Hepatocyte (in vitro differentiated cells): ENCODE results near the gene MAPK6. TPM values are rescaled to one million over a fixed set of nuclear protein-coding genes. Genes with fewer than 3 reads are reported as not detected.

Experiments used
- DNase-seq: peaks from one replicate; pipeline ENCODE4 v3.0.0-alpha.2; 2016; ENCODE audit warnings: low spot score
- H2AFZ ChIP-seq: fragments of 200-600 bp; sonication (generic); 2 replicates; pipeline ENCODE4 v1.6.0; 2016; ENCODE audit warnings: antibody characterized with exemption, mild to moderate bottlenecking
- H3K27ac ChIP-seq: fragments of 200-600 bp; sonication (generic); 2 replicates; pipeline ENCODE4 v1.5.1; 2016; ENCODE audit warnings: mild to moderate bottlenecking
- H3K27me3 ChIP-seq: fragments of 200-600 bp; sonication (generic); 2 replicates; pipeline ENCODE4 v1.6.1; 2016
- H3K36me3 ChIP-seq: fragments of 200-600 bp; sonication (generic); replicated peaks from 2 replicates; pipeline ENCODE4 v1.5.1; 2016; ENCODE audit warnings: low read depth; ENCODE audit not compliant: insufficient read depth
- H3K4me1 ChIP-seq: fragments of 200-600 bp; sonication (generic); 2 replicates; pipeline ENCODE4 v1.5.1; 2016; ENCODE audit warnings: mild to moderate bottlenecking, moderate library complexity; ENCODE audit not compliant: insufficient read depth
- H3K4me2 ChIP-seq: fragments of 200-600 bp; sonication (generic); 2 replicates; pipeline ENCODE4 v1.6.0; 2016
- H3K4me3 ChIP-seq: fragments of 200-600 bp; sonication (generic); 2 replicates; pipeline ENCODE4 v1.5.1; 2016; ENCODE audit warnings: mild to moderate bottlenecking
- H3K79me2 ChIP-seq: fragments of 200-600 bp; sonication (generic); 2 replicates; pipeline ENCODE4 v1.6.0; 2017; ENCODE audit warnings: mild to moderate bottlenecking
- H3K9me2 ChIP-seq: fragments of 200-600 bp; sonication (generic); replicated peaks from 2 replicates; pipeline ENCODE4 v1.6.0; 2017; ENCODE audit warnings: mild to moderate bottlenecking; ENCODE audit not compliant: insufficient read depth
- H3K9me3 ChIP-seq: fragments of 200-600 bp; sonication (generic); 2 replicates; pipeline ENCODE4 v1.5.1; 2016; ENCODE audit warnings: low read depth, mild to moderate bottlenecking
- H4K20me1 ChIP-seq: fragments of 200-600 bp; sonication (generic); 2 replicates; pipeline ENCODE4 v1.6.0; 2016; ENCODE audit warnings: mild to moderate bottlenecking; ENCODE audit not compliant: insufficient read depth, poor library complexity, severe bottlenecking
- EZH2 ChIP-seq: fragments of 200-600 bp; sonication (generic); IDR thresholded peaks from 2 replicates; pipeline ENCODE4 v1.6.1; 2016; ENCODE audit warnings: antibody characterized with exemption, mild to moderate bottlenecking, borderline replicate concordance
- EZH2phosphoT487 ChIP-seq: fragments of 200-600 bp; sonication (generic); IDR thresholded peaks from one replicate; pipeline ENCODE4 v1.6.1; 2018; ENCODE audit warnings: antibody characterized with exemption, mild to moderate bottlenecking, low read depth, moderate library complexity; ENCODE audit not compliant: unreplicated experiment, severe bottlenecking
- WGBS: methylation state at CpG from one replicate; pipeline ENCODE4 v1.1.6; 2016; ENCODE audit warnings: low lambda C conversion rate; ENCODE audit errors: missing lambda C conversion rate; 5-methylcytosine and 5-hydroxymethylcytosine counted together
- polyA plus RNA-seq: library from polyadenylated mRNA; unstranded; fragments of >200 nt; fragmentation: Nextera tagmentation; extraction: Ambion mirVana; gene quantifications from 2 replicates; pipeline ENCODE4 v1.2.1, GENCODE V29; 2016
- total RNA-seq: library from RNA; depleted of rRNA; stranded (reverse); fragments of >200 nt; gene quantifications from 2 replicates; pipeline ENCODE4 v1.2.3, GENCODE V29; 2014
- TF ChIP-seq, protein P1 (sequence below): fragments of 200-600 bp; sonication (generic); IDR thresholded peaks from 2 replicates; pipeline ENCODE4 v1.5.1; 2016; ENCODE audit warnings: antibody characterized with exemption, mild to moderate bottlenecking; ENCODE audit not compliant: poor library complexity

The MAPK6 gene
- total and polyA plus RNA-seq, 2 experiments from 2014 or later, result 37.8 to 123 TPM

DNA sequence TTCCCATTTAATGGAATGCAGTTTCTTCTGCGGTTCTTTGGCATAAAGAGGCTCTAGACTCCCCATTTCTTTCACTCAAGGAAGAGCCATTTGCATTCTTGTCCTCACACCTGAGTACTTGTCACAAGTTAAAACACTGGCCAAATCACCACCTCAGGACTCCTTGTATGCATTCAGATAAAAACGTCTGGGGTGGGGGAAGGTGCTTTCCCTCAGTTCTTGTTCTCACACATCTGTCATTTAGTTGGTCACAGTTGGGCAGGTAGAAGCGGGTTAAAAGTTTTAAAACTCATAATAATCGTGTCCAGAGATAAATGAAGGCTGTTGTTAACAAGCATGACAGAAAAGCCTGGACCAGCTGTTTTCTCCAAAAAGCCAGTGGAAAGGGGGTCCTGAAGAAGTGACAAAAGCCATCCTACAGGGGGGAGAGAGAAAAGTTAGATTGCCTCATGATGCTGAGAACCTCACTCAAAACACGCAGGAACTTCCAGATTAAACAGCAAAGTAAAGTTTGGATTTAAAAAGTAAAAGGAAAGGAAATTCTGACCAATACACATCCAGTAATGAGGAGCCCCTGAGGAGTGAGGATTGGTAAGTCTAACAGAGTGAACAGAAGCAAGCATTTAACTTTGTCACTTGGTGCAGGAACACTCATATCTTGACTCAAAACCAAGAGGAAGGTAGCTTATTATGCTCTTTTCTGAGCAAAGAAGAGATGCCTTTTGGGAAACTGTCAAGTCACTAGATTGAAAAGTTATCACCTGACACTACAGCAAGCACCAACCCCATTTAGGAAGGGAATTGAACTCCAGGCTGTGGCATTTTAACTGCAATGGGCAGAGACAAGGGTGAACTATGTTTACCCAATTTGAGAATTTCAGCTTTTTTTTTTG is 90.8 kb downstream of the MAPK6 start:
- Histone ChIP-seq H3K27ac (no peak overlapping the region), H3K36me3 (no peaks in the 10 kb centered on the region), H3K79me2 (no peaks in the 10 kb centered on the region), H3K4me2 (no peak overlapping the region), H3K4me3 (no peak overlapping the region), H2AFZ (no peak overlapping the region), H3K4me1 (no peaks in the 10 kb centered on the region), H4K20me1 (no peaks in the 10 kb centered on the region), H3K9me2 (no peaks in the 10 kb centered on the region), H3K27me3 (peaks cover 4% of the 10 kb centered on the region), H3K9me3 (no peaks in the 10 kb centered on the region)
- 52% methylated on average over 5 of the region's 5 CpGs for WGBS
- TF ChIP-seq, protein P1, sequence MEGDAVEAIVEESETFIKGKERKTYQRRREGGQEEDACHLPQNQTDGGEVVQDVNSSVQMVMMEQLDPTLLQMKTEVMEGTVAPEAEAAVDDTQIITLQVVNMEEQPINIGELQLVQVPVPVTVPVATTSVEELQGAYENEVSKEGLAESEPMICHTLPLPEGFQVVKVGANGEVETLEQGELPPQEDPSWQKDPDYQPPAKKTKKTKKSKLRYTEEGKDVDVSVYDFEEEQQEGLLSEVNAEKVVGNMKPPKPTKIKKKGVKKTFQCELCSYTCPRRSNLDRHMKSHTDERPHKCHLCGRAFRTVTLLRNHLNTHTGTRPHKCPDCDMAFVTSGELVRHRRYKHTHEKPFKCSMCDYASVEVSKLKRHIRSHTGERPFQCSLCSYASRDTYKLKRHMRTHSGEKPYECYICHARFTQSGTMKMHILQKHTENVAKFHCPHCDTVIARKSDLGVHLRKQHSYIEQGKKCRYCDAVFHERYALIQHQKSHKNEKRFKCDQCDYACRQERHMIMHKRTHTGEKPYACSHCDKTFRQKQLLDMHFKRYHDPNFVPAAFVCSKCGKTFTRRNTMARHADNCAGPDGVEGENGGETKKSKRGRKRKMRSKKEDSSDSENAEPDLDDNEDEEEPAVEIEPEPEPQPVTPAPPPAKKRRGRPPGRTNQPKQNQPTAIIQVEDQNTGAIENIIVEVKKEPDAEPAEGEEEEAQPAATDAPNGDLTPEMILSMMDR, result no peak
- no peak for TF ChIP-seq EZH2
- no peak for TF ChIP-seq EZH2phosphoT487
- DNase-seq, result no peak

- H2AFZ ChIP-seq, result peak overlapping the region; percentile 10
- H3K27me3 ChIP-seq, result peaks cover 4% of the 10 kb centered on the region
- no peaks in the 10 kb centered on the region for H3K9me2 ChIP-seq
- WGBS, result 75% methylated on average over 31 of the region's 32 CpGs
- peaks cover 9% of the 10 kb centered on the region for H3K4me1 ChIP-seq
- TF ChIP-seq EZH2phosphoT487 (no peak), EZH2 (no peak)
- TF ChIP-seq, protein P1, result no peak
- no peaks in the 10 kb centered on the region for H3K36me3 ChIP-seq
- H4K20me1 ChIP-seq, result no peaks in the 10 kb centered on the region
- no peaks in the 10 kb centered on the region for H3K79me2 ChIP-seq
- no peak overlapping the region for H3K4me3 ChIP-seq
- H3K4me2 ChIP-seq, result peak overlapping the region; percentile 76
- H3K27ac ChIP-seq, result no peak overlapping the region
- H3K9me3 ChIP-seq, result no peaks in the 10 kb centered on the region
- no peak for DNase-seq
Observed at GRCh38 chr15:52111517-52112202, 92.6 kb downstream of the MAPK6 start.

DNA sequence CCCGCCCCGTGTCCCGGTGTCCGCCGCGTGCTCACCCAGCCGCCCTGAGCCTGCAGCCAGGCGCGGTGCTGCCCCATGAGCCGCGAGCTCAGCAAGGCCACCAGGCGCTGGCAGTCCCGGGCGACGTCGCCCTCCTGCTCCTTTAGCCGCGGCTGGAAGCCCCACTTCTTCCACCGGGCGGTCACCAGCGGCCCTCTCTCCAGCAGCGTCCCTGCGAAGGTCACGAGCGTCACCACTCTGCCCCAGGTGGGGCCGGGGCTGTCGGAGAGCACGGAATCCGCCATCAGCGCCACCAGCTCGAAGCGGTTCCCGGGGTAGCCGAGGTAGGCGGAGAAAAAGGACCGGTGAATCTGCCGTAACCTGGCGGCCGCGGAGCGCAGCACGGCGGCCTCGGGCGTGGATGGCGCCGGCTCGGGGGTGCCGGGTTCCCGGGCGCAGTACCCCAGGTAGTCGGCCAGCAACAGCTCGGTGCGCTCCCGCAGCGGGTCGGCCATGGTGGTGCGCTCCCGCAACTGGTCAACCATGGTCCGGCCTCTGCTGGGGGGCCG is 93.3 kb downstream of the MAPK6 start:
- no peak overlapping the region for H3K4me3 ChIP-seq
- H3K79me2 ChIP-seq, result no peaks in the 10 kb centered on the region
- no peaks in the 10 kb centered on the region for H3K9me2 ChIP-seq
- no peaks in the 10 kb centered on the region for H3K9me3 ChIP-seq
- WGBS, result 26% methylated on average over 54 of the region's 61 CpGs
- peak overlapping the region; percentile 76 for H3K4me2 ChIP-seq
- no peaks in the 10 kb centered on the region for H3K36me3 ChIP-seq
- peak; percentile 46 for DNase-seq
- H3K27me3 ChIP-seq, result peaks cover 4% of the 10 kb centered on the region
- no peak overlapping the region for H3K27ac ChIP-seq
- TF ChIP-seq EZH2 (no peak), EZH2phosphoT487 (no peak)
- TF ChIP-seq, protein P1, result no peak
- peak overlapping the region; percentile 10 for H2AFZ ChIP-seq
- peaks cover 11% of the 10 kb centered on the region for H3K4me1 ChIP-seq
- no peaks in the 10 kb centered on the region for H4K20me1 ChIP-seq
